PC-3 (cell line): ENCODE data around the gene KLHL30. TPM values are rescaled to one million over a fixed set of nuclear protein-coding genes. Genes with fewer than 3 reads are reported as not detected.

Source experiments
- ATAC-seq: fragments of 200-7000 bp; cut with Tn5 transposase; 2 replicates; pipeline ENCODE4 v1.9.1; 2020; ENCODE audit warnings: mild to moderate bottlenecking, moderate library complexity
- BruUV-seq: library from RNA; stranded (reverse); fragments of 400-500 nt; replicated peaks from 2 replicates; lab custom pipeline; 2021; lab: Mats Ljungman, UMichigan
- CTCF ChIA-PET: fragments of 300-600 bp; sonication (Branson Sonifier 250); formaldehyde crosslinking; loops from one replicate; lab custom pipeline; 2022; ENCODE audit warnings: antibody characterized with exemption; lab: Charles Lee
- POLR2A ChIA-PET: fragments of 300-600 bp; sonication (Branson Sonifier 250); formaldehyde crosslinking; loops from one replicate; lab custom pipeline; 2022; ENCODE audit warnings: antibody characterized with exemption; ENCODE audit not compliant: unreplicated experiment; lab: Charles Lee
- DNase-seq: peaks from one replicate; pipeline ENCODE4 v3.0.0-alpha.2; 2015
- H2AFZ ChIP-seq: fragments of 300-600 bp; sonication (generic); 2 replicates; pipeline ENCODE4 v1.6.0; 2016; ENCODE audit warnings: antibody characterized with exemption, low read length
- H3F3A ChIP-seq: fragments of 300-600 bp; sonication (generic); one replicate; pipeline ENCODE4 v1.6.0; 2017; ENCODE audit warnings: antibody characterized with exemption, low read length, control low read depth, mild to moderate bottlenecking; ENCODE audit not compliant: unreplicated experiment
- H3K27ac ChIP-seq: fragments of 300-600 bp; sonication (generic); 2 replicates; pipeline ENCODE4 v1.5.1; 2016; ENCODE audit warnings: mild to moderate bottlenecking, low read length
- H3K27me3 ChIP-seq: fragments of 300-600 bp; sonication (generic); 2 replicates; pipeline ENCODE4 v1.6.1; 2016; ENCODE audit warnings: low read length, mixed read lengths
- H3K36me3 ChIP-seq: fragments of 300-600 bp; sonication (generic); 2 replicates; pipeline ENCODE4 v1.6.1; 2016; ENCODE audit warnings: low read depth, mixed run types, low read length, mixed read lengths
- H3K4me1 ChIP-seq: fragments of 300-600 bp; sonication (generic); 2 replicates; pipeline ENCODE4 v1.5.1; 2016; ENCODE audit warnings: low read length; ENCODE audit not compliant: insufficient read depth
- H3K4me2 ChIP-seq: fragments of 300-600 bp; sonication (generic); 2 replicates; pipeline ENCODE4 v1.6.0; 2016; ENCODE audit warnings: low read length
- H3K4me3 ChIP-seq: fragments of 300-600 bp; sonication (generic); 2 replicates; pipeline ENCODE4 v1.5.1; 2016; ENCODE audit warnings: mild to moderate bottlenecking, low read length, mixed read lengths
- H3K79me2 ChIP-seq: fragments of 300-600 bp; sonication (generic); 2 replicates; pipeline ENCODE4 v1.6.1; 2017; ENCODE audit warnings: low read length, mixed read lengths
- H3K9ac ChIP-seq: fragments of 300-600 bp; sonication (generic); 2 replicates; pipeline ENCODE4 v1.6.0; 2016; ENCODE audit warnings: mild to moderate bottlenecking, low read length
- H3K9me2 ChIP-seq: fragments of 300-600 bp; sonication (generic); replicated peaks from 2 replicates; pipeline ENCODE4 v1.6.1; 2016; ENCODE audit warnings: mixed run types, low read length, mixed read lengths
- H3K9me3 ChIP-seq: fragments of 300-600 bp; sonication (generic); 2 replicates; pipeline ENCODE4 v1.6.1; 2016; ENCODE audit warnings: low read length, mixed read lengths
- H4K20me1 ChIP-seq: fragments of 300-600 bp; sonication (generic); 2 replicates; pipeline ENCODE4 v1.6.1; 2016; ENCODE audit warnings: low read length, mixed read lengths
- EZH2 ChIP-seq: fragments of 300-600 bp; sonication (generic); IDR thresholded peaks from one replicate; pipeline ENCODE4 v1.6.1; 2017; ENCODE audit warnings: antibody characterized with exemption, mild to moderate bottlenecking, low read length; ENCODE audit not compliant: unreplicated experiment
- EZH2phosphoT487 ChIP-seq: fragments of 300-600 bp; sonication (generic); IDR thresholded peaks from 2 replicates; pipeline ENCODE4 v1.6.1; 2018; ENCODE audit warnings: mild to moderate bottlenecking, antibody characterized with exemption, low read length, borderline replicate concordance
- intact Hi-C: fragments of 100-400 bp; cut with micrococcal nuclease; formaldehyde crosslinking; loops from 2 replicates; pipeline ENCODE4 v1.9.0; 2023
- total RNA-seq: library from RNA; depleted of rRNA; stranded (reverse); fragments of >200 nt; gene quantifications from 2 replicates; pipeline ENCODE4 v1.2.3, GENCODE V29; 2014
- TF ChIP-seq, protein P1 (sequence below): fragments of 300-600 bp; sonication (generic); conservative IDR thresholded peaks from 2 replicates; pipeline ENCODE4 v1.5.1; 2017; ENCODE audit warnings: antibody characterized with exemption, low read depth, mild to moderate bottlenecking, low read length

KLHL30 gene
- total RNA-seq, 1 experiment from 2014 or later, result not detected

DNA sequence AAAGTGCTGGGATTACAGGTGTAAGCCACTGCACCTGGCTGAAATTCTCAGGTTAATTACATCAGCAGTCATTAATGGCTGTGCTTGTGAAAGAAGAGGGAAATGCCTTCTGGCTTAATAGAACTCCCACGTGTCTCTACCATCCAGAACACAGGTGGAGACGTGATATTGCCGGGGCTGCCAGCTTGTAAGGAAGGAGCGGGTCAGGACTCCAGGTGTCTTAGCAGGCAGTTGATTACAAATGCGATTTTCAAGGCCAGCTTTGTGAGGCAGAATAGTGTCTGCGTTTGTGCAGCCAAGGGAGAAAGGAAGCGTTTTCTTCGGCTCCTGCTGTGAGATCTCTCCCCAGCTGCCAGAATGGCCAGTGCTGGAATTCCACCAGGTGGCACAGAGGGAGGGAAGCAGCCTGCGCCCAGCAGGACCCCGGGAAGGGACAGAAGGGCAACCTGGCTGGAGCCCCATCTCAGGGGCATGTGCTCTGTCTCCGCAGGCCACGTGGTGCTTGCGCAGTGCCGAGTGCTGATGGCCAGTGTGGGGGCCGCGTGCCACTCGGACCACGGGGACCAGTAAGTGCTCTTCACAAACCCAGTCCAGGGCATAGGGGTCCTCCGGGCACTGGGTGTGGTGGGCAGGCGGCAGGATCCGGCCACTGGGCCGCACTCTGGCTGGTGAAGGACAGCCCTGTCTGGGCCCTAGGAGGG is 42.0 kb upstream of the KLHL30 start:
- Histone ChIP-seq H3K4me1 (peaks cover 11% of the 10 kb centered on the region), H3K9me2 (no peaks in the 10 kb centered on the region), H3F3A (no peaks in the 10 kb centered on the region), H3K79me2 (no peaks in the 10 kb centered on the region), H3K27ac (no peak overlapping the region), H4K20me1 (no peaks in the 10 kb centered on the region), H3K4me2 (no peak overlapping the region), H2AFZ (no peak overlapping the region), H3K36me3 (no peaks in the 10 kb centered on the region), H3K9me3 (no peaks in the 10 kb centered on the region), H3K9ac (no peak overlapping the region), H3K27me3 (no peaks in the 10 kb centered on the region), H3K4me3 (no peak overlapping the region)
- no peak for ATAC-seq
- ChIA-PET POLR2A (no interaction called here), CTCF (no interaction called here)
- intact Hi-C loops, result no loop called here
- no TSS peak for BruUV-seq
- no peak for TF ChIP-seq EZH2
- TF ChIP-seq, protein P1, sequence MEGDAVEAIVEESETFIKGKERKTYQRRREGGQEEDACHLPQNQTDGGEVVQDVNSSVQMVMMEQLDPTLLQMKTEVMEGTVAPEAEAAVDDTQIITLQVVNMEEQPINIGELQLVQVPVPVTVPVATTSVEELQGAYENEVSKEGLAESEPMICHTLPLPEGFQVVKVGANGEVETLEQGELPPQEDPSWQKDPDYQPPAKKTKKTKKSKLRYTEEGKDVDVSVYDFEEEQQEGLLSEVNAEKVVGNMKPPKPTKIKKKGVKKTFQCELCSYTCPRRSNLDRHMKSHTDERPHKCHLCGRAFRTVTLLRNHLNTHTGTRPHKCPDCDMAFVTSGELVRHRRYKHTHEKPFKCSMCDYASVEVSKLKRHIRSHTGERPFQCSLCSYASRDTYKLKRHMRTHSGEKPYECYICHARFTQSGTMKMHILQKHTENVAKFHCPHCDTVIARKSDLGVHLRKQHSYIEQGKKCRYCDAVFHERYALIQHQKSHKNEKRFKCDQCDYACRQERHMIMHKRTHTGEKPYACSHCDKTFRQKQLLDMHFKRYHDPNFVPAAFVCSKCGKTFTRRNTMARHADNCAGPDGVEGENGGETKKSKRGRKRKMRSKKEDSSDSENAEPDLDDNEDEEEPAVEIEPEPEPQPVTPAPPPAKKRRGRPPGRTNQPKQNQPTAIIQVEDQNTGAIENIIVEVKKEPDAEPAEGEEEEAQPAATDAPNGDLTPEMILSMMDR, result no peak
- no peak for TF ChIP-seq EZH2phosphoT487
- no peak for DNase-seq

GRCh38 chr2:238097201-238097987 is 41.1 kb upstream of the KLHL30 start:
- no TSS peak for BruUV-seq
- intact Hi-C loops, result no loop called here
- Histone ChIP-seq H3K4me1 (peaks cover 11% of the 10 kb centered on the region), H3K9me3 (no peaks in the 10 kb centered on the region), H3K9ac (no peak overlapping the region), H3K4me2 (no peak overlapping the region), H3K27me3 (no peaks in the 10 kb centered on the region), H3K27ac (no peak overlapping the region), H2AFZ (no peak overlapping the region), H3K79me2 (no peaks in the 10 kb centered on the region), H3K4me3 (no peak overlapping the region), H3K9me2 (no peaks in the 10 kb centered on the region), H3F3A (no peaks in the 10 kb centered on the region), H3K36me3 (no peaks in the 10 kb centered on the region), H4K20me1 (no peaks in the 10 kb centered on the region)
- DNase-seq (no peak), ATAC-seq (no peak)
- ChIA-PET CTCF (no interaction called here), POLR2A (no interaction called here)
- TF ChIP-seq EZH2phosphoT487 (no peak), EZH2 (no peak)
- TF ChIP-seq, protein P1, result no peak
